ENCODE measurements around the gene KRT15. TPM values are rescaled to one million over a fixed set of nuclear protein-coding genes. Genes with fewer than 3 reads are reported as not detected.

KRT15 gene
- total and polyA plus RNA-seq, 10 of the 15 experiments (the other 5 are each of a cell fraction or from before 2014, with no cell fraction given): 0.06 to 0.17 TPM; not detected in 8

GRCh38 chr17:41534899-41535546 is 16.3 kb upstream of the KRT15 start:
- Histone ChIP-seq H3K27me3 (replicated peaks in 1 of 2; ENCODE audit: control insufficient read depth in 2 of 2, insufficient read depth in 2 of 2, low read length in 1 of 2) (peaks cover 5 to 8% of the 10 kb centered on the region in 2 experiments; a peak in 3 of 4 replicates), H3K9me3 (replicated peaks; ENCODE audit: control insufficient read depth, insufficient read depth, low read length) (no peaks in the 10 kb centered on the region), H3K4me1 (ENCODE audit: control insufficient read depth, insufficient read depth, low read length) (no peaks in the 10 kb centered on the region), H2AFZ (ENCODE audit: control insufficient read depth, low read depth, low read length) (no peak overlapping the region), H3K79me2 (ENCODE audit: control insufficient read depth, insufficient read depth, low read length) (no peaks in the 10 kb centered on the region), H3K4me2 (ENCODE audit: control insufficient read depth, insufficient read depth) (no peak overlapping the region), H3K4me3 (no peak overlapping the region), H3K27ac (ENCODE audit: control insufficient read depth, insufficient read depth) (no peak overlapping the region), H4K20me1 (ENCODE audit: control insufficient read depth, insufficient read depth) (no peaks in the 10 kb centered on the region), H3K9ac (ENCODE audit: control insufficient read depth, insufficient read depth, low read length) (no peak overlapping the region), H3K36me3 (ENCODE audit: control insufficient read depth in 2 of 2, insufficient read depth in 2 of 2, low read length in 1 of 2) (no peaks in the 10 kb centered on the region)
- ChIA-PET CTCF (interaction anchor here (0.9 to 1.4 kb wide), 2 partner anchors 14 to 15 kb away, joined by 3 to 4 read pairs; no protein-coding TSS in a partner anchor), POLR2A (no interaction called here), RAD21 (ENCODE audit: unreplicated experiment) (no interaction called here), SMC1A (ENCODE audit: uncharacterized antibody, unreplicated experiment) (interaction anchor here (1.2 to 1.5 kb wide), 2 partner anchors 14 to 18 kb away, joined by 3 to 5 read pairs; no protein-coding TSS in a partner anchor)
- FAIRE-seq: no peak
- TF ChIP-seq CBX5 (IDR thresholded peaks at IDR 0.05; ENCODE audit: low read depth): no peak
- TF ChIP-seq HCFC1 (IDR thresholded peaks at IDR 0.05; ENCODE audit: low read length): no peak
- TF ChIP-seq RCOR1 (conservative IDR thresholded peaks at IDR 0.05; ENCODE audit: low read depth, low read length): no peak
- TF ChIP-seq BACH1 (IDR thresholded peaks at IDR 0.05; ENCODE audit: borderline replicate concordance): no peak
- no peak for TF ChIP-seq LARP7 (IDR thresholded peaks at IDR 0.05)
- no peak for TF ChIP-seq SKIL (IDR thresholded peaks at IDR 0.05; ENCODE audit: low read depth, poor library complexity, severe bottlenecking)
- no peak for TF ChIP-seq REST (IDR thresholded peaks at IDR 0.05; ENCODE audit: low read depth, low read length)
- no peak for TF ChIP-seq KLF5 (IDR thresholded peaks at IDR 0.05; ENCODE audit: partially characterized antibody)
- no peak for TF ChIP-seq HDAC2 (IDR thresholded peaks at IDR 0.05)
- no peak for TF ChIP-seq DPF2 (IDR thresholded peaks at IDR 0.05)
- TF ChIP-seq HDAC6 (IDR thresholded peaks at IDR 0.05; ENCODE audit: unreplicated experiment): no peak
- TF ChIP-seq, protein P1, sequence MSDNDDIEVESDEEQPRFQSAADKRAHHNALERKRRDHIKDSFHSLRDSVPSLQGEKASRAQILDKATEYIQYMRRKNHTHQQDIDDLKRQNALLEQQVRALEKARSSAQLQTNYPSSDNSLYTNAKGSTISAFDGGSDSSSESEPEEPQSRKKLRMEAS (IDR thresholded peaks at IDR 0.05; ENCODE audit: low read depth, low read length): no peak
- no peak for TF ChIP-seq GABPA (IDR thresholded peaks at IDR 0.05; ENCODE audit: low read depth)
- TF ChIP-seq IRF4 (IDR thresholded peaks at IDR 0.05; ENCODE audit: low read depth, low read length): no peak
- no peak for ATAC-seq
- intact Hi-C loops (cut with micrococcal nuclease; ENCODE audit: unreplicated experiment): no loop called here
- no peak for DNase-seq (ENCODE audit: low read depth, low spot score)
- no TSS peak for BruUV-seq (replicated peaks)
- in situ Hi-C loops (cut with MboI): no loop called here
- 9% methylated on average over 7 of the region's 7 CpGs for WGBS (ENCODE audit: insufficient coverage, insufficient replicate concordance, low lambda C conversion rate, missing lambda C conversion rate)

All from GM12878 (cell line).